HepG2 (cell line): ENCODE results near the gene RPS6KC1. TPM values are rescaled to one million over a fixed set of nuclear protein-coding genes. Genes with fewer than 3 reads are reported as not detected.
"Not testable (repeated sequence)": the region's sequence is repeated elsewhere in the genome, so short reads cannot be mapped to it uniquely, and the experiment has no call there.

ENCODE experiments used
- ATAC-seq: fragments of 200-7000 bp; cut with Tn5 transposase; 3 replicates; pipeline ENCODE4 v1.9.1; 2020; ENCODE audit warnings: mild to moderate bottlenecking, moderate library complexity
- BruUV-seq: library from RNA; stranded (reverse); fragments of 400-500 nt; replicated peaks from 2 replicates; lab custom pipeline; 2021; lab: Mats Ljungman, UMichigan
- CTCF ChIA-PET: fragments of 300-600 bp; formaldehyde crosslinking; extraction: SDS; loops from one replicate; lab custom pipeline; 2021; ENCODE audit warnings: low total read pairs, inconsistent platforms, low intra/inter-chr PET ratio; lab: Yijun Ruan, JAX
- POLR2A ChIA-PET: fragments of 350-600 bp; sonication (Branson Sonifier 250); formaldehyde crosslinking; loops from one replicate; lab custom pipeline; 2020; ENCODE audit warnings: antibody characterized with exemption, inconsistent platforms; lab: Yijun Ruan, JAX
- DNase-seq: peaks from one replicate; pipeline ENCODE4 v3.0.0-alpha.2; 2015; ENCODE audit warnings: low spot score
- FAIRE-seq: peaks from 3 replicates; lab custom pipeline; 2011; peaks lifted over from hg19 to GRCh38; lab: Jason Lieb, UNC
- H2AFZ ChIP-seq: one replicate; pipeline ENCODE4 v1.6.1; 2011; ENCODE audit warnings: low read length, inconsistent platforms
- H3K27ac ChIP-seq: fragments of 300-600 bp; 3 replicates; pipeline ENCODE4 v1.8.0; 2011; ENCODE audit warnings: mixed run types, mild to moderate bottlenecking, mixed read lengths, low read length, inconsistent platforms; ENCODE audit not compliant: insufficient read depth; ENCODE audit errors: extremely low read length
- H3K27me3 ChIP-seq, 2 experiments: fragments of 200-600 bp in 1 of 2; 2 replicates in 1 of 2; 3 replicates in 1 of 2; pipeline versions ENCODE4 v1.6.0 to v1.8.0; 2011; ENCODE audit warnings: low read length in 2 of 2, mild to moderate bottlenecking in 2 of 2, moderate library complexity in 2 of 2, inconsistent platforms in 1 of 2; ENCODE audit not compliant: insufficient read depth in 2 of 2, control insufficient read depth in 1 of 2
- H3K36me3 ChIP-seq, 2 experiments: fragments of 200-600 bp in 1 of 2; replicated peaks in 1 of 2; 2 replicates in 1 of 2; 3 replicates in 1 of 2; pipeline versions ENCODE4 v1.5.1 to v1.8.0; 2011; ENCODE audit warnings: low read length in 2 of 2, inconsistent platforms in 1 of 2; ENCODE audit not compliant: insufficient read depth in 2 of 2, control insufficient read depth in 1 of 2
- H3K4me1 ChIP-seq: 2 replicates; pipeline ENCODE4 v1.5.1; 2012; ENCODE audit warnings: low read length, inconsistent platforms; ENCODE audit not compliant: insufficient read depth
- H3K4me2 ChIP-seq: 2 replicates; pipeline ENCODE4 v1.6.0; 2011; ENCODE audit warnings: low read depth, low read length, inconsistent platforms
- H3K4me3 ChIP-seq, 3 experiments: fragments of 200-600 bp in 1 of 3; sonication (generic), shearing (Covaris generic) in 1 of 3; replicated peaks in 1 of 3; 2 replicates each; pipeline ENCODE4 v1.5.1; 2011 to 2016; ENCODE audit warnings: low read length in 3 of 3, inconsistent platforms in 2 of 3, low read depth in 2 of 3, mild to moderate bottlenecking in 2 of 3, control low read depth in 1 of 3, mixed read lengths in 1 of 3; ENCODE audit not compliant: insufficient read depth in 1 of 3
- H3K79me2 ChIP-seq: one replicate; pipeline ENCODE4 v1.6.1; 2011; ENCODE audit warnings: low read length, inconsistent platforms; ENCODE audit not compliant: insufficient read depth
- H3K9ac ChIP-seq: 2 replicates; pipeline ENCODE4 v1.6.0; 2011; ENCODE audit warnings: mild to moderate bottlenecking, low read depth, low read length, inconsistent platforms; ENCODE audit not compliant: insufficient read depth
- H3K9me3 ChIP-seq: 2 replicates; pipeline ENCODE4 v1.5.1; 2012; ENCODE audit warnings: mild to moderate bottlenecking, low read length
- H4K20me1 ChIP-seq: 2 replicates; pipeline ENCODE4 v1.6.0; 2011; ENCODE audit warnings: inconsistent platforms, mild to moderate bottlenecking, low read length, moderate library complexity; ENCODE audit not compliant: insufficient read depth
- CEBPG ChIP-seq: IDR thresholded peaks from 2 replicates; pipeline ENCODE4 v1.6.1; 2016
- ZFYVE20 ChIP-seq: sonication (generic); formaldehyde crosslinking; IDR thresholded peaks from 2 replicates; pipeline ENCODE4 v1.8.0; 2023; ENCODE audit warnings: low read depth, mild to moderate bottlenecking, moderate library complexity, missing genetic modification reagents, borderline replicate concordance
- ZNF547 ChIP-seq: sonication (generic); formaldehyde crosslinking; IDR thresholded peaks from 2 replicates; pipeline ENCODE4 v1.5.1; 2020; ENCODE audit warnings: mild to moderate bottlenecking, missing genetic modification reagents
- WGBS: methylation state at CpG from one replicate; pipeline ENCODE4 v1.1.6; 2017; ENCODE audit warnings: low lambda C conversion rate; 5-methylcytosine and 5-hydroxymethylcytosine counted together
- in situ Hi-C: cut with HindIII; loops from 2 replicates; pipeline ENCODE4 v1.10.0; 2017; ENCODE audit warnings: low pct_unique_long_range_greater_than_20kb; ENCODE audit not compliant: extremely low pct_ligation_motif_present
- intact Hi-C: fragments of 100-400 bp; cut with micrococcal nuclease; formaldehyde crosslinking; loops from one replicate; pipeline ENCODE4 v1.10.0; 2022; ENCODE audit not compliant: unreplicated experiment
- polyA plus RNA-seq, 8 experiments: library from polyadenylated mRNA; depleted of rRNA in 3 of 8; stranded (reverse) in 7 of 8; unstranded in 1 of 8; fragments of >200 nt; fragmentation: Illumina TruSeq in 4 of 8; extraction: Trizol in 4 of 8; gene quantifications; 2 replicates each; pipeline versions ENCODE4 v1.2.1 to v1.2.3, GENCODE V29; 2011 to 2016; ENCODE audit warnings: low read depth in 4 of 8, missing spikeins in 1 of 8, mixed read lengths in 1 of 8; ENCODE audit not compliant: insufficient read depth in 1 of 8
- total RNA-seq, 5 experiments: library from RNA; depleted of rRNA; stranded (reverse); fragments of >200 nt; fragmentation: Illumina TruSeq; extraction: Trizol; gene quantifications; 2 replicates each; pipeline ENCODE4 v1.2.3, GENCODE V29; 2016; ENCODE audit warnings: low read depth in 1 of 5
- TF ChIP-seq, protein P1 (sequence below): sonication (generic); formaldehyde crosslinking; IDR thresholded peaks from 2 replicates; pipeline ENCODE4 v1.5.0; 2020; ENCODE audit warnings: mild to moderate bottlenecking, missing genetic modification reagents, borderline replicate concordance

Gene RPS6KC1
- total and polyA plus RNA-seq, 2 of the 13 experiments (the other 11 are each of a cell fraction or from before 2014, with no cell fraction given): 11.0 to 25.2 TPM

DNA sequence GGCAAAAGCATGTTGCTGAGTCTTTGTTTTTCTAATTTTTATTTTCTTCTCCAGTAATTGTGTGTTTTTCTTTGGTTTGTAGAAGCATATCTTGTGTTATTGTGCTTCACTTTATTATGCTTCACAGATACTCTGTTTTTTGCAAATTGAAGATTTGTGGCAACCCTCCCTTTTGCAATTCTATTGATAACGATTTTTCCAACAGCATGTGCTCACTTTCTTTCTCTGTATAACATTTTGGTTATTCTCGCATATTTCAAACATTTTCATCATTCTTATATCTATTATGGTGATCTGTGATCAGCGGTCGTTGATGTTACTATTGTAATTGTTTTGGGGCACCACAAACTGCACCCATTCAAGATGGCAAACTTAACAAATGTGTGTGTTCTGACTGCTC is 31.6 kb upstream of the RPS6KC1 start (continued):
- TF ChIP-seq, protein P1, sequence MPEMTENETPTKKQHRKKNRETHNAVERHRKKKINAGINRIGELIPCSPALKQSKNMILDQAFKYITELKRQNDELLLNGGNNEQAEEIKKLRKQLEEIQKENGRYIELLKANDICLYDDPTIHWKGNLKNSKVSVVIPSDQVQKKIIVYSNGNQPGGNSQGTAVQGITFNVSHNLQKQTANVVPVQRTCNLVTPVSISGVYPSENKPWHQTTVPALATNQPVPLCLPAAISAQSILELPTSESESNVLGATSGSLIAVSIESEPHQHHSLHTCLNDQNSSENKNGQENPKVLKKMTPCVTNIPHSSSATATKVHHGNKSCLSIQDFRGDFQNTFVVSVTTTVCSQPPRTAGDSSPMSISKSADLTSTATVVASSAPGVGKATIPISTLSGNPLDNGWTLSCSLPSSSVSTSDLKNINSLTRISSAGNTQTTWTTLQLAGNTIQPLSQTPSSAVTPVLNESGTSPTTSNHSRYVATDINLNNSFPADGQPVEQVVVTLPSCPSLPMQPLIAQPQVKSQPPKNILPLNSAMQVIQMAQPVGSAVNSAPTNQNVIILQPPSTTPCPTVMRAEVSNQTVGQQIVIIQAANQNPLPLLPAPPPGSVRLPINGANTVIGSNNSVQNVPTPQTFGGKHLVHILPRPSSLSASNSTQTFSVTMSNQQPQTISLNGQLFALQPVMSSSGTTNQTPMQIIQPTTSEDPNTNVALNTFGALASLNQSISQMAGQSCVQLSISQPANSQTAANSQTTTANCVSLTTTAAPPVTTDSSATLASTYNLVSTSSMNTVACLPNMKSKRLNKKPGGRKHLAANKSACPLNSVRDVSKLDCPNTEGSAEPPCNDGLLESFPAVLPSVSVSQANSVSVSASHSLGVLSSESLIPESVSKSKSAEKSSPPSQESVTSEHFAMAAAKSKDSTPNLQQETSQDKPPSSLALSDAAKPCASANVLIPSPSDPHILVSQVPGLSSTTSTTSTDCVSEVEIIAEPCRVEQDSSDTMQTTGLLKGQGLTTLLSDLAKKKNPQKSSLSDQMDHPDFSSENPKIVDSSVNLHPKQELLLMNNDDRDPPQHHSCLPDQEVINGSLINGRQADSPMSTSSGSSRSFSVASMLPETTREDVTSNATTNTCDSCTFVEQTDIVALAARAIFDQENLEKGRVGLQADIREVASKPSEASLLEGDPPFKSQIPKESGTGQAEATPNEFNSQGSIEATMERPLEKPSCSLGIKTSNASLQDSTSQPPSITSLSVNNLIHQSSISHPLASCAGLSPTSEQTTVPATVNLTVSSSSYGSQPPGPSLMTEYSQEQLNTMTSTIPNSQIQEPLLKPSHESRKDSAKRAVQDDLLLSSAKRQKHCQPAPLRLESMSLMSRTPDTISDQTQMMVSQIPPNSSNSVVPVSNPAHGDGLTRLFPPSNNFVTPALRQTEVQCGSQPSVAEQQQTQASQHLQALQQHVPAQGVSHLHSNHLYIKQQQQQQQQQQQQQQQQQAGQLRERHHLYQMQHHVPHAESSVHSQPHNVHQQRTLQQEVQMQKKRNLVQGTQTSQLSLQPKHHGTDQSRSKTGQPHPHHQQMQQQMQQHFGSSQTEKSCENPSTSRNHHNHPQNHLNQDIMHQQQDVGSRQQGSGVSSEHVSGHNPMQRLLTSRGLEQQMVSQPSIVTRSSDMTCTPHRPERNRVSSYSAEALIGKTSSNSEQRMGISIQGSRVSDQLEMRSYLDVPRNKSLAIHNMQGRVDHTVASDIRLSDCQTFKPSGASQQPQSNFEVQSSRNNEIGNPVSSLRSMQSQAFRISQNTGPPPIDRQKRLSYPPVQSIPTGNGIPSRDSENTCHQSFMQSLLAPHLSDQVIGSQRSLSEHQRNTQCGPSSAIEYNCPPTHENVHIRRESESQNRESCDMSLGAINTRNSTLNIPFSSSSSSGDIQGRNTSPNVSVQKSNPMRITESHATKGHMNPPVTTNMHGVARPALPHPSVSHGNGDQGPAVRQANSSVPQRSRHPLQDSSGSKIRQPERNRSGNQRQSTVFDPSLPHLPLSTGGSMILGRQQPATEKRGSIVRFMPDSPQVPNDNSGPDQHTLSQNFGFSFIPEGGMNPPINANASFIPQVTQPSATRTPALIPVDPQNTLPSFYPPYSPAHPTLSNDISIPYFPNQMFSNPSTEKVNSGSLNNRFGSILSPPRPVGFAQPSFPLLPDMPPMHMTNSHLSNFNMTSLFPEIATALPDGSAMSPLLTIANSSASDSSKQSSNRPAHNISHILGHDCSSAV: no peak
- no peak for TF ChIP-seq CEBPG (CRISPR knock-in tag)

DNA sequence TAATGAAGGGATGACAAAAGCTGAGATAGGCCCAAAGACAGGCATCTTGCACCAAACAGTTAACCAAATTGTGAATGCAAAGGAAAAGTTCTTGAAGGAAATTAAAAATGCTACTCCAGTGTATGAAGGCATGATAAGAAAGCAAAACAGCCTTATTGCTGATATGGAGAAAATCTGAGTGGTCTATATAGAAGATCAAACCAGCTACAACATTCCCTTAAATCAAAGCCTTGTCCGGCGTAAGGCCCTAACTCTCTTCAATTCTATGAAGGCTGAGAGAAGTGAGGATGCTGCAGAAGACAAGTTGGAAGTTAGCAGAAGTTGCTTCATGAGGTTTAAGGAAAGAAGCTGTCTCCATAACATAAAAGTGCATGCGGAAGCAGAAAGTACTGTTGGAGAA is 31.0 kb upstream of the RPS6KC1 start:
- Histone ChIP-seq H3K4me2 (no peak overlapping the region), H3K4me3 (no peak overlapping the region), H3K9ac (no peak overlapping the region), H3K36me3 (no peaks in the 10 kb centered on the region), H2AFZ (no peak overlapping the region), H3K27me3 (peaks cover 0 to 3% of the 10 kb centered on the region in 2 experiments; a peak in 1 of 5 replicates), H3K79me2 (peaks cover 2% of the 10 kb centered on the region), H3K9me3 (peaks cover 2% of the 10 kb centered on the region; the same call in 1 of the 2 replicates), H3K27ac (no peak overlapping the region), H3K4me1 (peaks cover 13% of the 10 kb centered on the region), H4K20me1 (no peaks in the 10 kb centered on the region)
- CTCF ChIA-PET: no interaction called here
- intact Hi-C loops: no loop called here
- FAIRE-seq (no peak), ATAC-seq (no peak), DNase-seq (no peak)
- TF ChIP-seq ZNF547 (CRISPR knock-in tag) (no peak), ZFYVE20 (no peak)
- 79% methylated on average over 3 of the region's 3 CpGs for WGBS
- POLR2A ChIA-PET: no interaction called here
- in situ Hi-C loops: no loop called here
- BruUV-seq: no TSS peak

DNA sequence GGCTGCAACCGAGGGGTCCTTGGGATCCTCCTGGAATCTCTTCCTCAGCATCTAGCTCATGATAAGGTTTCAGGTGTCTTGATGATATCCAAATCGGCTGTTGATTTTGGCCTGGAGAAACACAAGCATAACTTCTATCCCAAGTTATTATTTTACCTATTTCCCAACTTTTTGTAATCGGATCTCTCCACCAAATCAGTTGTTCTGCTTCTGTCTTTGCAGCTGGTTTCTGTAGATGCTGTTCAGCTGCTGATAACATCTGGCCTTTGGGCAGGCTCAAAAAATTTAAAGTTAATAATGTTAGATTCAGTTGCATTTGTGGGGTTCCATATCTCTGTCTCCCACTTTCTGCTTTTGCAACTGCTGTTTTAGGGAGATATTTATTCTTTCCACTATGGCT is 24.0 kb upstream of the RPS6KC1 start:
- intact Hi-C loops, H3K79me2 ChIP-seq, H3K9ac ChIP-seq, H3K27me3 ChIP-seq, H4K20me1 ChIP-seq, in situ Hi-C loops, H2AFZ ChIP-seq, DNase-seq, ATAC-seq, BruUV-seq, H3K4me1 ChIP-seq, H3K4me3 ChIP-seq, H3K27ac ChIP-seq, H3K4me2 ChIP-seq, H3K36me3 ChIP-seq, FAIRE-seq, POLR2A ChIA-PET, H3K9me3 ChIP-seq, CTCF ChIA-PET: not testable (repeated sequence)
- 6% methylated on average over 3 of the region's 3 CpGs for whole genome bisulfite sequencing
